GM18507 (cell line): ENCODE results near the gene CORO6.

Experiments
- DNase-seq: peaks from one replicate; pipeline ENCODE4 v3.0.0; 2011; ENCODE audit warnings: low read depth; ENCODE audit not compliant: insufficient read length; ENCODE audit errors: extremely low spot score
- FAIRE-seq: peaks from 2 replicates; lab custom pipeline; 2011; peaks lifted over from hg19 to GRCh38; lab: Jason Lieb, UNC

Gene CORO6

DNA sequence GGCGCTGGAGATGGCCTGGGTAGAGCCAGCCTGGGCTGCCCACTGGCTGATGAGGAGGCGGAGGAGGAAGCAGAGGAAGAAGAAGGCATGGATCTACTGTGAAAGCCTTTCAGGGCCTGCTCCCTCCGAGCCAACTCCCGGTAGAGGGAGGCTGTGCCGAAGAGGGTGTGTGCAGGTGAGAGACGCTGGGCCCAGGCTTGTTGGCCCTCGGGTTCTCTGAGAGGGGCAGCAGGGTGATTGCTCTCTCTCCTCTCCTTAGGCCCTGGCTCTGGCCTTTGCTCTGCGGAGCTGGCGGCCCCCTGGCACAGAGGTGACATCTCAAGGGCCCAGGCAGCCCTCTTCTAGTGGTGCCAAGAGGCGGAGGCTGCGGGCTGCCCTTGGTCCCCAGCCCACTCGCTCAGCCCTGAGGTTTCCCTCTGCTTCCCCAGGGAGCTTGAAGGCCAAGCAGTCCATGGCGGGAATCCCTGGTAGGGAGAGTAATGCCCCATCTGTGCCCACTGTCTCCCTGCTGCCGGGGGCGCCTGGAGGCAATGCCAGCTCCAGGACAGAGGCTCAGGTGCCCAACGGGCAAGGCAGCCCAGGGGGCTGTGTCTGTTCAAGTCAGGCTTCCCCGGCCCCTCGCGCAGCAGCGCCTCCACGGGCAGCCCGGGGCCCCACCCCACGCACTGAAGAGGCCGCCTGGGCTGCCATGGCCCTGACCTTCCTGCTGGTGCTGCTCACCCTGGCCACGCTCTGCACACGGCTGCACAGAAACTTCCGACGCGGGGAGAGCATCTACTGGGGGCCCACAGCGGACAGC lies 50.6 kb downstream of the CORO6 start:
- no peak for DNase-seq
- FAIRE-seq, result no peak

DNA sequence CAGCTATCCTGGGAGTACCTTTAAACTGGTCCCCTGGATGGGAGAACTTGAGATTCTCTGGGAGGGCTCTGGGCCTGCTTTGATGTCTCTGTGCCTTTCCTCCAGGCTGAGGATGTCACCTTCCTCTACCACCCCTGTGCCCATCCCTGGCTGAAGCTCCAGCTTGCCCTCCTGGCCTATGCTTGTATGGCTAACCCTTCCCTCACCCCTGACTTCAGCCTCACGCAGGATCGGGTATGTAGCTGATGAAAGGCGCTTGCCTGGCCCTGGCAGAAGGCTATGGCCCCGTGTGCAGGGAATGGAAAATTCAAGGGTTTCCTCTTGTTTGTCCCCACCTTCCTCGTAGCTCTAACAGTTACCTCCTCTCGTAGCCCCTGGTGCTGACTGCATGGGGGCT lies 51.2 kb downstream of the CORO6 start:
- no peak for FAIRE-seq
- DNase-seq, result no peak

DNA sequence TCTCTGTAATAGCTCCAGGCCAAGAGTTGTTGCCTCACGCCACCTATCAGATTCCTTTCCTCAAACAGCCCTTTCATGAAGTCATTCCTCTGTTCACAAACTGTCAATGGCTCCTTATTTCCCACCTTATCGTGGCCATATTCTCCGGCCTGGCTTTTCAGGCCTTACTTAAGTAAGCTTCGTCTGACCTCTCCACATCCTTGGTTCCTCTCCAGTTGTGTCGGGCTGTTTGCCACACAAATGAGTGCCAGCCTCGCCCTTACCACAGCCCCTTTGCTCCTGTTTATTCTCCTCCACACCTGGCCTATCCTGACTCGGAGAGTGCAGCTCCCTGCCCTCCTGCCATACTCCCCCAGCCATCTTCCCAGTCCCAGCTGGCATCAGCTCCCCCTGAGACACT lies 52.2 kb downstream of the CORO6 start:
- FAIRE-seq (no peak), DNase-seq (no peak)

DNA sequence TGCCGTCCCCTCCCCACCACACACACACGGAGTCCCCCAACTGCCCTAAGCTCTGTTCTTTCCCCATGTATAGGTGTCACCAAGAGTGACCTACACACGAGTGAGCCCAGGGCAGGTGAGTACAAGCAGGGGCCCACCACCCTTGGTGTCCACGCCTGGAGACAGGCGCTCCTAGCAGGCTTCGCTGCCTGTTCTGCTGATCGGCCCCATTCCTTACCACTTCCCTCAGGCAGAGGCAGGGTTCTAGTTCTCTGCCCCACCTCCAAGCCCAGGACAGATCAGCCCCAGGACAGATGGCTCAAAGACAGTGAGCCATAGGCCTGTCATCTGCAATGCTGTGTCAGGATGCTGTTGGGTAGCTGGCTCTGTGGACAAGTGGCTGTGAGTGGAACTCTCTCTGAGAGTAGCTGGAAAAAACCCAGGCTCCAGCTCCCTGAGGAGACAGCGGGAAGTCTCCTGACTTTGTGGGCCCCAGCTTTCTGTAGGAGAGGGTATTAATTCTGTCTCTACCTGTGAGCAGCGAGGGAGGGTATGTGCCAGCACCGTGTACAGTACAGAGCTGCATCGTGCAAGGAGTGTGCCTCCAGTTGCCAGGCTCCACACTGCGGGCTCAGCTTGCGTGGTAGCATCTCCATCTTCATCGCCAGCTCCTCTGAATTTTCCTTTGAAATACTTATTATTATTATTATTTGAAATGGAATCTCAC lies 53.3 kb downstream of the CORO6 start:
- no peak for FAIRE-seq
- no peak for DNase-seq

DNA sequence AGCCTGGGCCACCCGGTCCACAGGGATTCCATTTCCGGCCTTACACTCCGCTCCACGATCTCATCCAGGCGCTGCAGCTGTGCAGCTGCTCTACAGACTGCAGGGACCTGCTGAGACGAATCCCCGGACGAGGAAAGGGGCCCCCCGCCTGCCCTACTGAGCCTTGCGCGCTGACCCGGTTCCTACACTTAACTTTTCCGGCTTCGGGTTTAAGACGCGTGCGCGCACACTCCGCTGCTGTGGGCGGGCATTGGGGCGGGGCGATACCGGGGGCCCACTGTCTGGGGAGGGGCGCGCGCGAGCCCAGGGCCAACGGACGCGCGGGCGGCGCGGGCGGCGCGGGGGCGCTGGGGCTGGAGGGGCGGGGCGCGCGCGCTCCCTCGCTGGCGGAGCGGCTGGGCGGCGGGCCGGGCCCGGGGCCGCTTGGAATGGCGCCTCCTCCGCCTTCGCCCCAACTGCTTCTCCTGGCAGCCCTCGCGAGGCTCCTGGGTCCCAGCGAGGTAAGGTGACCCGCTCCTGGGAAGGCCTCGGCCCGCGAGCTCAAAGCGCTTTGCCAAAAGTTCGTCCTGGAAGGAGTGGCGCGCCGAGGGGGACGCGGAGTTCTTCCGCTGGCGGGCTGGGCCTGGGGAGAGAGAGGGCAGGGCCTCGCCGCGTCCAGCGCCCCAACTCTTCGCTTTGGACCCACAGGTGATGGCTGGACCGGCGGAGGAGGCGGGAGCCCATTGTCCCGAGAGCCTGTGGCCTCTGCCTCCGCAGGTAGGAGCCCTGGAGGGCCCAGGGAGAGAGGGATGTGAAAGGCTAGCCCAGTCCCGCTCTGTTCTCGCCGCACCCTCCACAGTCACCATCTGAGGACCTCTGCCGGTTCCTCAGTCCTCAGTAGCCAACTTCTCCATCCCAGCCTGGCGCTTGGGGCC lies 54.1 kb downstream of the CORO6 start, which contains the start of gene TP53I13:
Gene TP53I13, plus strand, starts transcription at position 371 of the 914 bp plus-strand sequence. Its CDS starts 58 bp downstream, at position 429.
- FAIRE-seq (peak; percentile 84), DNase-seq (no peak)

DNA sequence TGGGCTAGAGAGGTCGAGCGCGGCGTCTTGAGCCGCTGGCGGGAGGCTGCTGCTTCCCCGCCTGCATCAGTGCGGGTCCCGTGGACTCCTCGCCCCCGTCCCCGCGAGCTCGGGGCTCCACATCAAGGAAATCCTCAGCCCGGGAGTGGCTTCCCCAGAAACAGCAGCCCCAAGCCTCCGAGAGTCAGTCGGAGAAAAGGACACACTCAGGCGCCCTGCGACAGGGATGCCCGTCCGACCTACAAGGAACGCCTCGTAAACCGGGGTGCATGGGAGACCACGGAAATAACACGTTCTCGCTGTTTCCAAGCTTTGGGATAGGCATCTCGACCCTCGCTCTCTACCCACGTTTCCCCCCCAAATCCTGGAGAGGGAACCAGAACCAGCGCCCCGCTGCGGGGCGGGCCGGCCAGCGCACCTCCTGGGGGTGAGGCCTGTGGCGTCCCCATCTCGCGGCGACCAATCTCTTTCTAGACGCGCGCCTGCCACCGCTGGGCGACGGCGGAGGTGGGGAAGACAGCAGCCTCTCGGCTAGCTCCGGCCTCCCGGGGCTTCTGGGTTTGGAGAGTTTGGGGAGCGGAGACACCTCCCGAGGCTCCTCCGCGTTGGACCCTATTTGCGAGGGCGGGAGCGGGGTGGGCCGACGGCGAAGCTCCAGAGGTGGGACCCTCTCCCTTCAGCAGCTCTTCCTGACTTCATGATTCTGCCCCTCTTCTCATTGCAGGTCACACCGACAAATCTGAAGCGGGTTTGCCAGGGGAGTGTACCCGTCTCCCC lies 55.0 kb downstream of the CORO6 start:
- peak; percentile 86 for FAIRE-seq

DNA sequence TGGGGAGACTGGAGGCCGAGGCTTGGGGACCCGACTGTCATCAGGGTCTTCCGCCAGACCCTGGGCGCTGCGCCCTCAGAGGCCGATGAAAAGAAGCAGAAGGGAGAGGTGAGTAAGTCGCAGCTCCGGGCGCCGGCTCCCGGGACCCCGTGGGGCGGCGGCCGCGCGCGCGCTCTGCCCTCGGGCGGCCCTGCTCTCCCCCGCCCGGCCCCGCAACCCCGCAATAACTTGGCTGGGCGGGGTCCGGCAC lies 55.5 kb downstream of the CORO6 start:
- no peak for FAIRE-seq
- DNase-seq, result no peak

More for the DNA sequence above, 55.0 kb downstream of the CORO6 start:
- no peak for DNase-seq

DNA sequence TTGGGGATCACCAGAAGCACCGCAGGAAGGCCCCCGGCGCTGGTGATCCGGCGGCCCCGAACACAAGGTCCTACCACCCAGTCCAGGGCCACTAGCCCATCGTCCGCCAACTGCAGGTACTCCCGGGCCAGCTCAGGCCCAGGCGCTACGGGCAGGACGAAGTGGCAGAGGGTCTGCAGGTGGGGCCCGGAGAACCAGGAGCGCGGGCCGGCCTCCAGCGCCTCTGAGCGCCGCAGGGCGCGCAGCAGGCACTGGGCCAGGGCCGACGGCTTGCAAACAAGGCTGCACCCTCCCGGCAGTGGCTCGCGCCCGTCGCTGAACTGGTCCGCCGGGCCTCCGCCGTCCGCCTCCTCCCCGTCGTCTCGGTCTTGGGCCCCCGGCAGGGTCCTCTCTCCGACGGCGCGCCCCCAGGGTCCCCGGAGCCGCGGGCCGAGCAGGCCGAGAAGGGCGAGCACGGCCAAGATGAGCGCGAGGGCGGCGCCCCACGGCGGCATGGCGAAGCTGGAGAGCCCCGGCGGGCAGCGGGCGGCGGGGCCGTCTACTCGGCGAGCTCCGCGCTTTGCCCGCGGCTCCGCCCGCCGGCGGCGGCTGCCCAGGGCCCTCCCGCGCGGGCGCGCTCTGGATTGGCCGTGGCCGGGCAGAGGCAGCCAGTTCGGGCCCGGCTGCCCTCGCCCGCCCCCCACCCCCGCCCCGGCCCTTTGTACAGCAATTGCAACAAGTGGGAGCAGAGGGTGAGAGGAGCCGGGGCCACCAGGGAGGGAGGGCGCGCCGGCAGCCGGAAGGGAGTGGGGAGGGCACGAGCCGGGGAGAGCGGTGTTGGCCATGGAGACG lies 56.0 kb downstream of the CORO6 start, which contains the start of gene ABHD15:
Gene ABHD15, minus strand, starts transcription at position 565 of the 831 bp plus-strand sequence. Its CDS starts 71 bp downstream, at position 494.
- DNase-seq, result no peak
- no peak for FAIRE-seq

DNA sequence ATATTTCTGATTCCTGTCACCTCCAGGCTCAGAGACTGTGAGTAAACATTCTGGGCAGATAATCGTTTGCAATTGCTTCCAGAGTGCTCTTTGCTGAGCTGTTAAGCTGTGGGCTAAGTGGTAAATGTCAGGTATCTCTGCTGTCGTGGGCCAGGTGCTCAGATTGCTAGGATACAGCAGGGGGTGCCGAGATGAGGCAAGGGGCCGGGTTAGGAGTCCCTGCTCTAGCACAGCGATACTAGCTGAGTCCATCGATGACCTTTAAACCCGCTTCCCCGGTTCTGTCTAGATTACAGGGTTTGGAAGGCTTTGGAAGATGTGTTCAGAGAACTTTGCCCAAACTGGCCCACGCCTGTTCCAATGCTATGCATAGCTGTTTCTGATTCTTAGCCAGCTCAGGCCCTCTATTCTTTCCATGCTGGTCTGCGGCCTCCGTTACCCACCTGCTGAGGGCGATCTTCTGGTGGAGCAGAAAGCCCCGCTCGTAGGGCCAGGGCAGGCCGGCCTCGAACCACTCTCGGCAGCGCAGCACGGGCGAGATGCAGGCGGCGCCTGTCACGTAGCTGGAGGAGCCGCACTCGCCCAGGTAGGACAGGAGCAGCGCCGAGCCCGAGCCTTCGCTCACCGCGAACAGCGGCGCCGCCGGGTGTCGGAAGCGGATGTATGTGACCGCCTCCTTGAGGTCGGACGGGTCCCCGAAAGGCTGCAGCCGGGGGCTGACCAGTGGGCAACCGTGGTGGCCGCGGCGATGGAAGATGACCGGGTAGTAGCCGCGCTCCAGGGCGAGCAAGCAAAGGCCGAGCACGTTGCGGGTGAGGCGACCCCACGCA lies 56.9 kb downstream of the CORO6 start:
- FAIRE-seq (peak; percentile 66), DNase-seq (no peak)
